Measurements from ENCODE around the gene TEX11. TPM values are rescaled to one million over a fixed set of nuclear protein-coding genes. Genes with fewer than 3 reads are reported as not detected.

Gene TEX11
- total RNA-seq, 1 donor from 2014 or later = not detected

GRCh38 chrX:70498129-70498528 lies 410.4 kb downstream of the TEX11 start:
- DNase-seq (ENCODE audit: low read depth in 2 of 2) = no peak

- no peak for DNase-seq (ENCODE audit: low read depth in 2 of 2)
Measured at GRCh38 chrX:70497026-70497425, 411.5 kb downstream of the TEX11 start.

GRCh38 chrX:70496491-70496890 lies 412.0 kb downstream of the TEX11 start:
- DNase-seq (ENCODE audit: low read depth in 2 of 2) = no peak

GRCh38 chrX:70494441-70494840 lies 414.1 kb downstream of the TEX11 start:
- DNase-seq (ENCODE audit: low read depth in 2 of 2) = no peak

GRCh38 chrX:70488856-70489255 lies 419.7 kb downstream of the TEX11 start:
- DNase-seq (ENCODE audit: low read depth in 2 of 2) = no peak

GRCh38 chrX:70485466-70485865 lies 423.0 kb downstream of the TEX11 start:
- no peak for DNase-seq (ENCODE audit: low read depth in 2 of 2)

GRCh38 chrX:70482300-70482699 lies 426.2 kb downstream of the TEX11 start:
- no peak for DNase-seq (ENCODE audit: low read depth in 2 of 2)

- DNase-seq (ENCODE audit: low read depth in 2 of 2) = peak in 1 of 2 donors; percentile 25
Measured at GRCh38 chrX:70481471-70482270, 426.8 kb downstream of the TEX11 start.

- peak in 1 of 2 donors; percentile 4 for DNase-seq (ENCODE audit: low read depth in 2 of 2)
Measured at GRCh38 chrX:70480660-70481018, 427.9 kb downstream of the TEX11 start.

GRCh38 chrX:70479922-70480659 lies 428.4 kb downstream of the TEX11 start:
- DNase-seq (ENCODE audit: low read depth in 2 of 2) = peak; percentile 27 to 50

- peak; percentile 34 to 71 for DNase-seq (ENCODE audit: low read depth in 2 of 2)
Measured at GRCh38 chrX:70479247-70479921, 429.1 kb downstream of the TEX11 start.

Other genes starting within 250 kb of the TEX11 start
- gene SLC7A3, start 22.4 kb upstream of the TEX11 start, total RNA-seq = not detected in 2 replicates
- 62.3 and 76.6 TPM in 2 replicates for gene SNX12, start 159.6 kb upstream of the TEX11 start, total RNA-seq
- gene FOXO4, start 187.1 kb upstream of the TEX11 start, total RNA-seq = 5.2 and 11.7 TPM in 2 replicates
- not detected in 2 replicates for gene CXorf65, start 198.0 kb upstream of the TEX11 start, total RNA-seq
- gene IL2RG, start 202.9 kb upstream of the TEX11 start, total RNA-seq = not detected in 2 replicates
- 23.8 and 30.0 TPM in 2 replicates for gene MED12, start 209.9 kb upstream of the TEX11 start, total RNA-seq
- gene NLGN3, start 236.1 kb upstream of the TEX11 start, total RNA-seq = under 0.01 TPM in 2 replicates